ENCODE data around the gene UBAC2. TPM values are rescaled to one million over a fixed set of nuclear protein-coding genes. Genes with fewer than 3 reads are reported as not detected.

Gene UBAC2
- total RNA-seq, 1 experiment from 2014 or later, result 58.3 TPM

DNA sequence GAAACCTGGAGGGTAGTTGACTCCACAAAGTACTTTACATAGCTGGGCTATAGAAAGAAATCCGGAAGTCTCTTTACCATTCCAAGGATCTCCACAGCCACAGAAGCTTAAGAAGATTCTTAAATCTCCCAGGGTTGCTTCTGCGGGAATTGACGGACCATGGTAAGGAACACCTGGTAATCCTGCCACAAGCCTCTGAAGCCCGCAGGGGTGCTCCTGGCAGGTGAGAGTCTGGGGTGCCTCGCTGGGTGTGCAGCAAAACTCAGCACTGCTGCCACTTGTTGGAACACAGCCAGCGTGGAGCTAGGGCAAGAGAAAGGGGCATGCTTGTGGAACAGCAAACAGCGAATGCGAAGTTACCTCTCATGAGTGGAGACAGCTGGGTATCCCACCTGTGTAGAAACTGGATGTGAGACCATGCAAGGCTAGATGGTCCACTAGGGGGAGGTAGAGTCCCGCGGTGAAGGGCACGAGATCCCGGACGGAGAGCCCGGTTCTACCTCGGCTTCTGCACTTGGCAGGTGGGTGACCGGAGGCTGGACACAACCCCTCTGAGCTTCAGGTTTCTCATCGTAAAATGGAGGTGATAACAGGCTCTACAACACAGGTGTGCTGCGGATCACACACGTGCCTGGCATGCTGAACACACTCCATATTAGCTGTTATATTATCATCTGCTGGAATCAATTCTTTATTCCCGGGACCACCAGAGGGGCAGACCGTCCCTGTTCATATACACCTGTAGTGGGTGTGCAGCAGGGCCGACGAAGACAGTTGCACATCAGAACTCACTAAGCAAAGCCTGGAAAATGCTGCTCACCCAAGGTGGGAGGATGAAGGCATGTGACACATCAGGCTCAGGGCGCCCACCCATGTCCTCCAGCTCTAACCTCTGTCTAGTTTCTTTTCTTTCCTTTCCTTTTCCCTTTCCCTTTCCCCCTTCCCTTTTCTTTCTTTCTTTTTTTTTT, 24.1 kb upstream of the UBAC2 start:
- Histone ChIP-seq H4K20me1 (ENCODE audit: insufficient read depth, low read depth, low read length) (no peaks in the 10 kb centered on the region), H3K36me3 (ENCODE audit: insufficient read depth, low read length) (no peaks in the 10 kb centered on the region), H3K9ac (ENCODE audit: low read length) (peak overlapping the region; percentile 28; the same call in 1 of the 2 replicates), H3K27me3 (ENCODE audit: low read length) (no peaks in the 10 kb centered on the region), H2AFZ (ENCODE audit: low read length) (no peak overlapping the region), H3K9me3 (ENCODE audit: low read length) (no peaks in the 10 kb centered on the region), H3K4me1 (ENCODE audit: low read length) (peaks cover 32% of the 10 kb centered on the region), H3K4me2 (ENCODE audit: low read depth, low read length, poor library complexity, severe bottlenecking) (peak overlapping the region; percentile 55), H3K4me3 (ENCODE audit: low read length) (peak overlapping the region; percentile 35; the same call in 1 of the 2 replicates), H3K9me2 (replicated peaks; ENCODE audit: insufficient read depth, low read length) (no peaks in the 10 kb centered on the region), H3K79me2 (ENCODE audit: low read length) (no peaks in the 10 kb centered on the region), H3K27ac (ENCODE audit: low read length) (no peak overlapping the region)
- DNase-seq, result peak; percentile 95

DNA sequence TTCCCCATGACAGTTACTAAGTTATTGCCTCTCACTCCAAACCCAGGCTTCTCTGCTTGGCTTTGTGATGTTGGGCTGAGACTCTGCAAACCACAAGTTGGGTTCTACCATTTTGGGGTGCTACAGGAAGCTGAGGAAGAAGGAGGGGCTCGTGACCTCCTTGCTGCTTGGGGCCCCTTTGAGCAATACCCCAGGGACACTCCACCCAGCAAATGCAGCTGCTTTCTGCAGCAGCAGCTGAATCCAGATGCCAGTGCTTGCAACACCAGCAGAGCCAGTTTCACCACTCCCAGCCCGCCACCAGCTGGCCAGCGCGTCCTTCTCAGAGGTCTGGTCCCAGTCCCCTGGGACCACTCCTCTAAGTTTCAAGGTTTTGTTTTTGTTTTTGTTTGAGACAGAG, 22.0 kb upstream of the UBAC2 start:
- H3K9me2 ChIP-seq (replicated peaks; ENCODE audit: insufficient read depth, low read length), result no peaks in the 10 kb centered on the region
- H3K27ac ChIP-seq (ENCODE audit: low read length), result peak overlapping the region; percentile 52
- H3K27me3 ChIP-seq (ENCODE audit: low read length), result no peaks in the 10 kb centered on the region
- H2AFZ ChIP-seq (ENCODE audit: low read length), result peak overlapping the region; percentile 52; the same call in 1 of the 2 replicates
- peaks cover 32% of the 10 kb centered on the region for H3K4me1 ChIP-seq (ENCODE audit: low read length)
- peaks cover 4% of the 10 kb centered on the region; the same call in 1 of the 2 replicates for H3K9me3 ChIP-seq (ENCODE audit: low read length)
- no peaks in the 10 kb centered on the region for H4K20me1 ChIP-seq (ENCODE audit: insufficient read depth, low read depth, low read length)
- H3K4me2 ChIP-seq (ENCODE audit: low read depth, low read length, poor library complexity, severe bottlenecking), result peak overlapping the region; percentile 51
- H3K4me3 ChIP-seq (ENCODE audit: low read length), result peak overlapping the region; percentile 34; the same call in 1 of the 2 replicates
- no peak overlapping the region for H3K9ac ChIP-seq (ENCODE audit: low read length)
- peak; percentile 92 for DNase-seq
- H3K36me3 ChIP-seq (ENCODE audit: insufficient read depth, low read length), result no peaks in the 10 kb centered on the region
- no peaks in the 10 kb centered on the region for H3K79me2 ChIP-seq (ENCODE audit: low read length)

DNA sequence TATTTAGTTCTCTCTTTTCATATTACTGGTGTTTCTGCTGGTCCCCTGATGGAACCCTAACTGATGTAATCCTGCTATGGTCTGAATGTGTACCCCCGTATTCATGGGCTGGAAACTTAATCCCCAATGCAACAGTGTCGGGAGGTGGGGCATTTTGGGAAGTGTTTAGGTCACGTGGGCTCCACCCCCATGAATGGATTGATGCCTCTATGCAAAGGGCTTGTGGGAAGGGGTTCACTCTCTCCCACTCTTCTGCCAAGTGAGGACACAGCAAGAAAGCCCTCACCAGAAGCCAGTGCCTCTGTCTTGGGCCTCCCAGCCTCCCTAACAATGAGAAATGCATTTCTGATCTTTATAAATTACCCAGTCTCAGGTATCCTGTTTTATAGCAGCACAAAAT, 21.2 kb upstream of the UBAC2 start:
- Histone ChIP-seq H3K36me3 (ENCODE audit: insufficient read depth, low read length) (no peaks in the 10 kb centered on the region), H3K9me3 (ENCODE audit: low read length) (peaks cover 4% of the 10 kb centered on the region; the same call in 1 of the 2 replicates), H3K4me2 (ENCODE audit: low read depth, low read length, poor library complexity, severe bottlenecking) (peak overlapping the region; percentile 51), H4K20me1 (ENCODE audit: insufficient read depth, low read depth, low read length) (no peaks in the 10 kb centered on the region), H3K27me3 (ENCODE audit: low read length) (no peaks in the 10 kb centered on the region), H3K9ac (ENCODE audit: low read length) (no peak overlapping the region; the same call in 1 of the 2 replicates), H3K4me1 (ENCODE audit: low read length) (peaks cover 32% of the 10 kb centered on the region), H3K79me2 (ENCODE audit: low read length) (no peaks in the 10 kb centered on the region), H3K4me3 (ENCODE audit: low read length) (no peak overlapping the region), H3K9me2 (replicated peaks; ENCODE audit: insufficient read depth, low read length) (no peaks in the 10 kb centered on the region), H2AFZ (ENCODE audit: low read length) (no peak overlapping the region), H3K27ac (ENCODE audit: low read length) (peak overlapping the region; percentile 52; the same call in 1 of the 2 replicates)
- no peak for DNase-seq

DNA sequence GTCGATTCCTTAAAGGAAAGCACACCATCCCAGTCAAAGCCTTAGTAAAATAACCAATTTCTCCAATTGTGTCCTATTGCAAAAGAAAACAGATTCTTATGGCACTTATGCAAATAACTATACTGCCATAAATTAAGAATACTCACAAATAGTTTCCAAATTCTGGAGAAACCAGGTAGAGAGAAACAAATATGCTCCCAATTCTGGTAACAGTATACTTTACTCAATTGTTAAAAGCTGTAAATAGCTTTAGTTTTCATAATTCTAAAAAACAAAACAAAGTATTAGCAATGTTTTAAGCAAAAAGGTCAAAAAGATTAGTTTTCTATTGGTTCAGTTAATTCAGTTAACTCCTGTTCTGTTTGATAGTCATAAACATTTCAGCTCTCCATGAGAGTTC, 18.2 kb upstream of the UBAC2 start:
- no peaks in the 10 kb centered on the region for H4K20me1 ChIP-seq (ENCODE audit: insufficient read depth, low read depth, low read length)
- H3K4me2 ChIP-seq (ENCODE audit: low read depth, low read length, poor library complexity, severe bottlenecking), result no peak overlapping the region
- H3K27me3 ChIP-seq (ENCODE audit: low read length), result no peaks in the 10 kb centered on the region
- no peaks in the 10 kb centered on the region for H3K9me2 ChIP-seq (replicated peaks; ENCODE audit: insufficient read depth, low read length)
- H3K9me3 ChIP-seq (ENCODE audit: low read length), result peaks cover 4% of the 10 kb centered on the region; the same call in 1 of the 2 replicates
- H3K9ac ChIP-seq (ENCODE audit: low read length), result no peak overlapping the region
- no peak overlapping the region for H3K27ac ChIP-seq (ENCODE audit: low read length)
- no peak for DNase-seq
- H2AFZ ChIP-seq (ENCODE audit: low read length), result no peak overlapping the region
- no peaks in the 10 kb centered on the region for H3K79me2 ChIP-seq (ENCODE audit: low read length)
- H3K36me3 ChIP-seq (ENCODE audit: insufficient read depth, low read length), result no peaks in the 10 kb centered on the region
- H3K4me1 ChIP-seq (ENCODE audit: low read length), result peaks cover 23% of the 10 kb centered on the region
- H3K4me3 ChIP-seq (ENCODE audit: low read length), result no peak overlapping the region

DNA sequence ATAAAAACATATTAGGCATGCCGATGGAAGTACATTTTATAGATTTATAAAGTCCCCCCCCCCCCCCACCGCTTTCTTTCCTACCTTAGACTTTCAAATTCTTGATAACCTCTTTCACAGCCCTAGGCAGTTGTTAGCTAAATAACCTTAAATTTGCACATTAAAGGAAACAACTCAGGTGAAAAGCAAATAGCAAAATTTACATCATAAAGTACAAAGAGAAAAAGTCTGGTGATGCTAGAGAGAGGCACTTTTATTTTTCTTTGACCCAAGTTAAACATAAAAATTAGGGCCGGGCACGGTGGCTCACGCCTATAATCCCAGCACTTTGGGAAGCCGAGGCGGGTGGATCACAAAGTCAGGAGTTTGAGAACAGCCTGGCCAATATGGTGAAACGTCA, 15.0 kb upstream of the UBAC2 start:
- Histone ChIP-seq H3K9me2 (replicated peaks; ENCODE audit: insufficient read depth, low read length) (no peaks in the 10 kb centered on the region), H3K4me1 (ENCODE audit: low read length) (no peaks in the 10 kb centered on the region), H3K36me3 (ENCODE audit: insufficient read depth, low read length) (no peaks in the 10 kb centered on the region), H4K20me1 (ENCODE audit: insufficient read depth, low read depth, low read length) (no peaks in the 10 kb centered on the region), H3K79me2 (ENCODE audit: low read length) (no peaks in the 10 kb centered on the region), H3K4me2 (ENCODE audit: low read depth, low read length, poor library complexity, severe bottlenecking) (no peak overlapping the region), H3K4me3 (ENCODE audit: low read length) (no peak overlapping the region), H3K9me3 (ENCODE audit: low read length) (peaks cover 4% of the 10 kb centered on the region; the same call in 1 of the 2 replicates), H2AFZ (ENCODE audit: low read length) (no peak overlapping the region), H3K27me3 (ENCODE audit: low read length) (no peaks in the 10 kb centered on the region), H3K27ac (ENCODE audit: low read length) (no peak overlapping the region), H3K9ac (ENCODE audit: low read length) (no peak overlapping the region)
- no peak for DNase-seq

DNA sequence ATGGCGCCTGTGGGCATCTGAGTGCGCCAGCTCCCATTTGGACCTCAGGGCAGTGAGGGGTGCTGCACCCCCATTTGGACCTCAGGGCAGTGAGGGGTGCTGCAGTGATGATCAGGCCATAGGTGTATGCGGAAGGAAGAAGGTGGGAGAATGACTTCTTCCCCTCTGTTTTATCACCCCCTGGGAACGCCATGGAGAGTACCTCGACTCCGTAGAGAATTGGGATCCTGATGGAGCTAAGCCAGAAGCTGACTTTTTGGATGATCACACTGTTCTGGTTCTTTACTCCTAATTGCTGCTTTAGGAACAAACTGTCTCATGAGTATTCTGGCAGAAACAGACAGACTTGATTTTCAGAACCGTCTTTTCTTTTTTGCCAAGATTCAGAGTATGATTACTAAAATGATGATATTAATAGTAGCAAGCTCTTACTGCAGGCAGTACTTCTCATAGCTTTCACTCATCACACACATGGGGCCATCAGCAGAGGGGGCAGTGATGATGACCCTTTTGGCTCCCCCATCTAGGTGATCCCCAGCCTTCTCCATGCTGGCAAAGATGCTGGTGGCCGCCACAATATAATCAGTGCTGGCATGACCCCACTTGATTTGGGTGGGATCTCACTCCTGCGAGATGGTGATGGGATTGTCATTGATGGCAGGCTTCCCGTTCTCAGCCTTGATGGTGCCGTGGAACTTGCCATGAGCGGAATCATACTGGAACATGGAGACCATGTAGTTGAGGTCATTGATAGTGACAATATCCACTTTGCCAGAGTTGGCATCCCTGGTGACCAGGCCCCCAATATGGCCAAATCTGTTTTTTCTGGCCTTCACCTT, 10.3 kb upstream of the UBAC2 start:
- Histone ChIP-seq H3K4me1 (ENCODE audit: low read length) (peaks cover 17% of the 10 kb centered on the region), H3K79me2 (ENCODE audit: low read length) (no peaks in the 10 kb centered on the region), H2AFZ (ENCODE audit: low read length) (no peak overlapping the region)

DNA sequence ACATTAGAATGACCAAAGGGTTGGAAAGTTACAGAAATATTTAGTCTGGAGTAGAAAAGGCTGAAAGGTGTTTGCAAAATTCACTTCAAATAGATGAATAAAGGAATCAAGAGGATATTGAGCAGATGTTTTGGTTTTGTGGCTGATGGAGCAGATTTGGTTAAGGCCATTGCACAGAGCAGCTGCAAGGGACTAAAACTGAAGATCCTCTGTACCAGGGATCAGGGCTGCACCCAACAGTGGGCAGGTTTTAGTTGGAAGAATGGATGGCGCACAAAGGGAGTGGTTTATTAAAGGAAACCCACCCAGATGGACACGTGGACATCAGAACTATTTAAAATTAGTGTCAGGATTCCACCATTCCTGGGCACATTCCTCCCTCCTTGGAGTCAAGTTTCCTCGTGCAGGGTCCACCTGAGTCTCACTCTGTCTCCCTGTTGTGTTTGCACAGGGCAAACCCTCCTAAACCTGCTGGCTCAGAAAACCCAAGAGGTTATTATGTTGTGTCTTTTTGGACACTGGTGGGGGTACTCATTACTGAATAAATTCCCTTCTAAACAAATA, 9.2 kb upstream of the UBAC2 start:
- Histone ChIP-seq H3K9me3 (ENCODE audit: low read length) (no peaks in the 10 kb centered on the region), H3K4me1 (ENCODE audit: low read length) (peaks cover 17% of the 10 kb centered on the region), H3K4me3 (ENCODE audit: low read length) (no peak overlapping the region), H3K79me2 (ENCODE audit: low read length) (no peaks in the 10 kb centered on the region), H4K20me1 (ENCODE audit: insufficient read depth, low read depth, low read length) (no peaks in the 10 kb centered on the region), H3K4me2 (ENCODE audit: low read depth, low read length, poor library complexity, severe bottlenecking) (peak overlapping the region; percentile 34), H2AFZ (ENCODE audit: low read length) (no peak overlapping the region), H3K36me3 (ENCODE audit: insufficient read depth, low read length) (no peaks in the 10 kb centered on the region), H3K27ac (ENCODE audit: low read length) (no peak overlapping the region), H3K9ac (ENCODE audit: low read length) (no peak overlapping the region), H3K9me2 (replicated peaks; ENCODE audit: insufficient read depth, low read length) (no peaks in the 10 kb centered on the region), H3K27me3 (ENCODE audit: low read length) (no peaks in the 10 kb centered on the region)
- no peak for DNase-seq

More for the DNA sequence above, 10.3 kb upstream of the UBAC2 start:
- Histone ChIP-seq H3K9me3 (ENCODE audit: low read length) (no peaks in the 10 kb centered on the region), H4K20me1 (ENCODE audit: insufficient read depth, low read depth, low read length) (no peaks in the 10 kb centered on the region), H3K4me2 (ENCODE audit: low read depth, low read length, poor library complexity, severe bottlenecking) (no peak overlapping the region), H3K27me3 (ENCODE audit: low read length) (no peaks in the 10 kb centered on the region), H3K36me3 (ENCODE audit: insufficient read depth, low read length) (no peaks in the 10 kb centered on the region), H3K4me3 (ENCODE audit: low read length) (no peak overlapping the region), H3K9ac (ENCODE audit: low read length) (no peak overlapping the region), H3K27ac (ENCODE audit: low read length) (no peak overlapping the region), H3K9me2 (replicated peaks; ENCODE audit: insufficient read depth, low read length) (no peaks in the 10 kb centered on the region)
- no peak for DNase-seq
